ENCODE data around the gene ADD3.

DNA sequence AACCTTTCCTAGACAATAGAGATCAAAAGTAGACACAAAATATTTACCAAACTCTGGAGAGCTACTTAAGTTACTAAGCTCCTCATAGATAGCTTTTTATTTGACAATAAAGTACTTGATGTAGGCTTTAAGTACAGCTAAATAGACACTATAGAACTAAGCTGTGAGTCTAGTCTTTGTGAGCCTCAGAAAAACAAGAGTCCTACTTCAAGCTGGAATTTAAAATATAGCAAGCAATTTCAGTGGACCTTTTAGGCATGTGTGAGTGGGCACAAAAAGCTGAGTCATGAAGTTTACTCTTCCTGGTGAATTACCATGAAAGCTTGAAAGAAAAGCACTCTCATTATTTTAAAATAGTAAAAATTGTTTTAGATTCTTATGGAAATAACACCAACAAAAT lies 76.1 kb downstream of the ADD3 start:
- TF ChIP-seq, protein P1, sequence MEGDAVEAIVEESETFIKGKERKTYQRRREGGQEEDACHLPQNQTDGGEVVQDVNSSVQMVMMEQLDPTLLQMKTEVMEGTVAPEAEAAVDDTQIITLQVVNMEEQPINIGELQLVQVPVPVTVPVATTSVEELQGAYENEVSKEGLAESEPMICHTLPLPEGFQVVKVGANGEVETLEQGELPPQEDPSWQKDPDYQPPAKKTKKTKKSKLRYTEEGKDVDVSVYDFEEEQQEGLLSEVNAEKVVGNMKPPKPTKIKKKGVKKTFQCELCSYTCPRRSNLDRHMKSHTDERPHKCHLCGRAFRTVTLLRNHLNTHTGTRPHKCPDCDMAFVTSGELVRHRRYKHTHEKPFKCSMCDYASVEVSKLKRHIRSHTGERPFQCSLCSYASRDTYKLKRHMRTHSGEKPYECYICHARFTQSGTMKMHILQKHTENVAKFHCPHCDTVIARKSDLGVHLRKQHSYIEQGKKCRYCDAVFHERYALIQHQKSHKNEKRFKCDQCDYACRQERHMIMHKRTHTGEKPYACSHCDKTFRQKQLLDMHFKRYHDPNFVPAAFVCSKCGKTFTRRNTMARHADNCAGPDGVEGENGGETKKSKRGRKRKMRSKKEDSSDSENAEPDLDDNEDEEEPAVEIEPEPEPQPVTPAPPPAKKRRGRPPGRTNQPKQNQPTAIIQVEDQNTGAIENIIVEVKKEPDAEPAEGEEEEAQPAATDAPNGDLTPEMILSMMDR (optimal IDR thresholded peaks at IDR 0.05 in 1 of 3, IDR thresholded peaks at IDR 0.05 in 1 of 3, conservative IDR thresholded peaks at IDR 0.05 in 1 of 3; ENCODE audit: extremely low read depth in 1 of 3, insufficient read depth in 2 of 3, low read length in 3 of 3): no peak
- TF ChIP-seq EZH2 (IDR thresholded peaks at IDR 0.05; ENCODE audit: low read length): no peak

Measured in keratinocyte (primary cell).